NCI-H2107 treated with DMSO at 0.1 percent for 48 hours (cell line): ENCODE data around the gene ARHGEF28.

Source experiments
- DNase-seq: peaks from one replicate; lab custom pipeline; 2025; ENCODE audit not compliant: unreplicated experiment; lab: John Stamatoyannopoulos, UW

ARHGEF28 gene

GRCh38 chr5:73740274-73740790 is 114.3 kb downstream of the ARHGEF28 start:
- no peak for DNase-seq

- no peak for DNase-seq
Measured at GRCh38 chr5:73743161-73743560, 117.2 kb downstream of the ARHGEF28 start.

- no peak for DNase-seq
Measured at GRCh38 chr5:73745836-73746235, 119.8 kb downstream of the ARHGEF28 start.

GRCh38 chr5:73746608-73747007 is 120.6 kb downstream of the ARHGEF28 start:
- DNase-seq = no peak

GRCh38 chr5:73747696-73748380 is 121.8 kb downstream of the ARHGEF28 start:
- DNase-seq = no peak

GRCh38 chr5:73748510-73749400 is 122.8 kb downstream of the ARHGEF28 start:
- no peak for DNase-seq

- DNase-seq = no peak
Measured at GRCh38 chr5:73749485-73750270, 123.7 kb downstream of the ARHGEF28 start.

- no peak for DNase-seq
Measured at GRCh38 chr5:73751254-73751914, 125.4 kb downstream of the ARHGEF28 start.

- no peak for DNase-seq
Measured at GRCh38 chr5:73754254-73754653, 128.3 kb downstream of the ARHGEF28 start.

GRCh38 chr5:73757416-73757815 is 131.4 kb downstream of the ARHGEF28 start:
- no peak for DNase-seq

GRCh38 chr5:73759771-73760170 is 133.8 kb downstream of the ARHGEF28 start:
- no peak for DNase-seq

GRCh38 chr5:73763300-73764032 is 137.5 kb downstream of the ARHGEF28 start:
- DNase-seq = peak; percentile 38

GRCh38 chr5:73764586-73764985 is 138.6 kb downstream of the ARHGEF28 start:
- no peak for DNase-seq

GRCh38 chr5:73764996-73765395 is 139.0 kb downstream of the ARHGEF28 start:
- no peak for DNase-seq

GRCh38 chr5:73766902-73767301 is 140.9 kb downstream of the ARHGEF28 start:
- DNase-seq = no peak

GRCh38 chr5:73770172-73771025 is 144.4 kb downstream of the ARHGEF28 start:
- no peak for DNase-seq

GRCh38 chr5:73774924-73775323 is 148.9 kb downstream of the ARHGEF28 start:
- DNase-seq = no peak

GRCh38 chr5:73776405-73776804 is 150.4 kb downstream of the ARHGEF28 start:
- DNase-seq = no peak

GRCh38 chr5:73777192-73777591 is 151.2 kb downstream of the ARHGEF28 start:
- DNase-seq = no peak
